ENCODE results near the gene KLHL11. TPM values are rescaled to one million over a fixed set of nuclear protein-coding genes. Genes with fewer than 3 reads are reported as not detected.

KLHL11 gene
- total and polyA plus RNA-seq, 2 of the 8 experiments (the other 6 are each of a cell fraction or from before 2014, with no cell fraction given): 4.2 to 13.7 TPM

GRCh38 chr17:41825175-41825845 lies 39.9 kb downstream of the KLHL11 start:
- CTCF ChIA-PET (ENCODE audit: partially characterized antibody): interaction anchor here (1.1 to 1.8 kb wide), 5 partner anchors 11 to 23 kb away, joined by 3 to 9 read pairs (median 4); partner anchors contain the start of genes FKBP10 and P3H4
- no peak overlapping the region for H3K4me2 ChIP-seq (ENCODE audit: insufficient read depth in 1 of 2, low read depth in 2 of 2, low read length in 2 of 2)
- TF ChIP-seq NRF1 (IDR thresholded peaks at IDR 0.05; ENCODE audit: low read depth, low read length) (no peak), TCF12 (IDR thresholded peaks at IDR 0.05; ENCODE audit: low read depth, low read length) (no peak), TAF7 (optimal IDR thresholded peaks at IDR 0.05; ENCODE audit: borderline replicate concordance, low read depth, low read length) (no peak), SRF (IDR thresholded peaks at IDR 0.05; ENCODE audit: low read depth, low read length) (no peak), NANOG (IDR thresholded peaks at IDR 0.05; ENCODE audit: insufficient read depth, low read depth, low read length, poor library complexity, severe bottlenecking) (no peak), SP4 (IDR thresholded peaks at IDR 0.05; ENCODE audit: low read length) (no peak), POU5F1 (IDR thresholded peaks at IDR 0.05; ENCODE audit: low read depth, low read length) (no peak), ATF2 (IDR thresholded peaks at IDR 0.05; ENCODE audit: low read length) (no peak), EGR1 (IDR thresholded peaks at IDR 0.05; ENCODE audit: borderline replicate concordance, low read depth, low read length) (no peak), ATF3 (IDR thresholded peaks at IDR 0.05; ENCODE audit: insufficient read depth, low read depth, low read length) (no peak)

More at GRCh38 chr17:41825175-41825845, 39.9 kb downstream of the KLHL11 start:
- Histone ChIP-seq H3K9ac (replicated peaks in 1 of 4; ENCODE audit: extremely low read depth in 1 of 4, low read depth in 3 of 4, low read length in 3 of 4) (no peak overlapping the region), H3K9me3 (ENCODE audit: insufficient read depth in 2 of 2, low read depth in 1 of 2, low read length in 1 of 2) (no peaks in the 10 kb centered on the region), H3K18ac (ENCODE audit: extremely low read depth, low read length) (no peak overlapping the region), H3K23ac (ENCODE audit: insufficient read length) (no peak overlapping the region), H3K4me1 (replicated peaks in 1 of 4; ENCODE audit: control insufficient read depth in 3 of 4, insufficient read depth in 4 of 4, low read length in 3 of 4) (peaks cover 0 to 2% (median 0%) of the 10 kb centered on the region in 4 experiments; a peak in 1 of 7 replicates), H3K23me2 (ENCODE audit: low read depth, low read length) (no peaks in the 10 kb centered on the region; the same call in 1 of the 2 replicates), H4K20me1 (replicated peaks in 1 of 2; ENCODE audit: control insufficient read depth in 1 of 2, insufficient read depth in 2 of 2, low read length in 2 of 2) (peaks cover 1 to 6% of the 10 kb centered on the region in 2 experiments), H3K4me3 (ENCODE audit: extremely low read depth in 1 of 4, insufficient read depth in 2 of 4, low read depth in 3 of 4, low read length in 4 of 4) (no peak overlapping the region), H3K79me2 (ENCODE audit: control insufficient read depth in 1 of 2, insufficient read depth in 2 of 2, low read length in 2 of 2) (no peaks in the 10 kb centered on the region), H3K14ac (ENCODE audit: insufficient read length) (no peak overlapping the region), H3K79me1 (ENCODE audit: low read depth, low read length) (no peaks in the 10 kb centered on the region), H2AK5ac (ENCODE audit: low read depth, low read length) (no peak overlapping the region), H2BK20ac (ENCODE audit: low read length) (no peak overlapping the region), H3K56ac (replicated peaks; ENCODE audit: insufficient read length, low read depth, low read length) (no peak overlapping the region), H4K91ac (replicated peaks; ENCODE audit: insufficient read length, low read length) (no peak overlapping the region), H2BK5ac (ENCODE audit: low read depth, low read length) (no peak overlapping the region), H2BK12ac (ENCODE audit: low read depth, low read length) (no peak overlapping the region), H3K27me3 (replicated peaks in 1 of 4; ENCODE audit: control insufficient read depth in 3 of 4, extremely low read depth in 1 of 4, insufficient read depth in 3 of 4, low read length in 3 of 4) (no peaks in the 10 kb centered on the region), H2AFZ (ENCODE audit: low read length) (no peak overlapping the region), H2BK120ac (replicated peaks; ENCODE audit: low read depth, low read length) (no peak overlapping the region), H3K36me3 (ENCODE audit: control insufficient read depth in 2 of 4, insufficient read depth in 4 of 4, low read length in 3 of 4) (peaks cover 7 to 58% (median 22%) of the 10 kb centered on the region in 4 experiments; a peak in 7 of 8 replicates), H3K27ac (ENCODE audit: low read depth, low read length) (no peak overlapping the region), H2BK15ac (ENCODE audit: low read length) (no peak overlapping the region), H3K4ac (replicated peaks; ENCODE audit: insufficient read length, low read depth, low read length) (no peak overlapping the region), H4K5ac (ENCODE audit: insufficient read length, low read depth, low read length) (no peak overlapping the region), H4K8ac (ENCODE audit: extremely low read depth, insufficient read depth, low read length) (no peak overlapping the region)
- POLR2A ChIA-PET (ENCODE audit: partially characterized antibody): interaction anchor here (0.8 to 3.0 kb wide), 6 partner anchors 9 to 135 kb away, joined by 3 to 18 read pairs (median 6); partner anchors contain the start of gene NT5C3B
- WGBS, 2 experiments (ENCODE audit: extremely low coverage in 1 of 2, insufficient coverage in 1 of 2, insufficient read length in 1 of 2, insufficient replicate concordance in 2 of 2, low coverage in 1 of 2, low lambda C conversion rate in 2 of 2, missing lambda C conversion rate in 1 of 2): 95% methylated on average over 17 of the region's 19 CpGs; no CpG with 5 or more reads in 1 of the 2 experiments
- DNase-seq (ENCODE audit: low read depth in 1 of 2, low spot score in 2 of 2): no peak
- no peak for FAIRE-seq

All from H1 (cell line).